SK-N-SH (cell line): Measurements from ENCODE around the gene TENT5D. TPM values are rescaled to one million over a fixed set of nuclear protein-coding genes. Genes with fewer than 3 reads are reported as not detected.

Source experiments
- CTCF ChIA-PET: fragments of 300-600, 350-600 bp; formaldehyde crosslinking; extraction: SDS; loops from one replicate; lab custom pipeline; 2021; lab: Yijun Ruan, JAX
- POLR2A ChIA-PET: fragments of 350-600 bp; sonication (Branson Sonifier 250); formaldehyde crosslinking; extraction: SDS; loops from one replicate; lab custom pipeline; 2020; ENCODE audit warnings: antibody characterized with exemption, inconsistent platforms; lab: Yijun Ruan, JAX
- DNase-seq: peaks from one replicate; pipeline ENCODE4 v3.0.0; 2012
- H2AFZ ChIP-seq: fragments of 200-600 bp; sonication (generic); 2 replicates; pipeline ENCODE4 v1.8.1; 2016; ENCODE audit warnings: antibody characterized with exemption, mild to moderate bottlenecking, low read depth
- H3F3A ChIP-seq: fragments of 200-600 bp; sonication (generic); replicated peaks from 2 replicates; pipeline ENCODE3; 2016; ENCODE audit warnings: antibody characterized with exemption, mild to moderate bottlenecking; ENCODE audit not compliant: insufficient read depth
- H3K27ac ChIP-seq, 2 experiments: fragments of 200-500 bp in 1 of 2; fragments of 200-600 bp in 1 of 2; sonication (Bioruptor generic) in 1 of 2; sonication (generic), shearing (Covaris generic) in 1 of 2; 2 replicates each; pipeline versions ENCODE4 v1.5.1 to v1.6.1; 2014 to 2016; ENCODE audit warnings: low read depth in 2 of 2, inconsistent platforms in 1 of 2, low read length in 1 of 2, mild to moderate bottlenecking in 1 of 2, mixed read lengths in 1 of 2
- H3K27me3 ChIP-seq: fragments of 200-600 bp; sonication (generic), shearing (Covaris generic); 2 replicates; pipeline ENCODE4 v1.6.1; 2016; ENCODE audit warnings: mixed run types; ENCODE audit not compliant: insufficient read depth
- H3K36me3 ChIP-seq, 2 experiments: fragments of 200-500 bp in 1 of 2; fragments of 200-600 bp in 1 of 2; sonication (Bioruptor generic) in 1 of 2; sonication (generic) in 1 of 2; replicated peaks in 1 of 2; 2 replicates each; pipeline versions ENCODE3 to v1.5.1; 2014 to 2016; ENCODE audit warnings: low read length in 1 of 2, mild to moderate bottlenecking in 1 of 2; ENCODE audit not compliant: insufficient read depth in 2 of 2, control insufficient read depth in 1 of 2
- H3K4me1 ChIP-seq, 2 experiments: fragments of 200-500 bp in 1 of 2; fragments of 200-600 bp in 1 of 2; sonication (Bioruptor generic) in 1 of 2; sonication (generic), shearing (Covaris generic) in 1 of 2; 2 replicates each; pipeline versions ENCODE4 v1.5.1 to v1.6.1; 2014 to 2016; ENCODE audit warnings: low read depth in 1 of 2, low read length in 1 of 2, mixed run types in 1 of 2; ENCODE audit not compliant: insufficient read depth in 2 of 2, control insufficient read depth in 1 of 2
- H3K4me2 ChIP-seq: fragments of 200-600 bp; sonication (generic), shearing (Covaris generic); 2 replicates; pipeline ENCODE4 v1.6.1; 2017; ENCODE audit warnings: mixed run types
- H3K4me3 ChIP-seq, 2 experiments: fragments of 200-500 bp in 1 of 2; fragments of 200-600 bp in 1 of 2; sonication (Bioruptor generic) in 1 of 2; sonication (generic), shearing (Covaris generic) in 1 of 2; 2 replicates each; pipeline versions ENCODE4 v1.5.1 to v1.8.1; 2014 to 2016; ENCODE audit warnings: low read depth in 2 of 2, inconsistent platforms in 1 of 2, low read length in 1 of 2, mild to moderate bottlenecking in 1 of 2, mixed read lengths in 1 of 2, moderate library complexity in 1 of 2
- H3K79me2 ChIP-seq: fragments of 200-600 bp; sonication (generic); 2 replicates; pipeline ENCODE4 v1.8.1; 2017; ENCODE audit warnings: mild to moderate bottlenecking; ENCODE audit not compliant: insufficient read depth
- H3K9ac ChIP-seq: fragments of 200-600 bp; sonication (generic); 2 replicates; pipeline ENCODE4 v1.6.1; 2017; ENCODE audit warnings: mixed run types
- H3K9me2 ChIP-seq: fragments of 200-600 bp; sonication (generic); 2 replicates; pipeline ENCODE4 v1.6.1; 2017; ENCODE audit warnings: mixed run types
- H3K9me3 ChIP-seq: fragments of 200-600 bp; sonication (generic); 2 replicates; pipeline ENCODE4 v1.6.1; 2017; ENCODE audit warnings: mixed run types, mild to moderate bottlenecking, moderate library complexity
- H4K20me1 ChIP-seq: fragments of 200-600 bp; sonication (generic); 2 replicates; pipeline ENCODE4 v1.6.1; 2017; ENCODE audit warnings: mild to moderate bottlenecking, mixed run types; ENCODE audit not compliant: insufficient read depth
- CHD2 ChIP-seq: fragments of 150-350 bp; IDR thresholded peaks from 2 replicates; pipeline ENCODE4 v1.6.1; 2018; ENCODE audit warnings: low read length; ENCODE audit not compliant: partially characterized antibody
- ELF1 ChIP-seq: IDR thresholded peaks from 2 replicates; pipeline ENCODE4 v1.4.0; 2012
- EZH2phosphoT487 ChIP-seq: fragments of 200-600 bp; sonication (generic); IDR thresholded peaks from 2 replicates; pipeline ENCODE4 v1.6.1; 2017; ENCODE audit warnings: low read depth, mixed run types, mild to moderate bottlenecking, antibody characterized with exemption, moderate library complexity, borderline replicate concordance
- FOSL2 ChIP-seq: IDR thresholded peaks from 2 replicates; pipeline ENCODE4 v1.4.0; 2012; ENCODE audit warnings: low read depth, mild to moderate bottlenecking, moderate library complexity, borderline replicate concordance
- FOXM1 ChIP-seq: IDR thresholded peaks from 2 replicates; pipeline ENCODE4 v1.4.0; 2012; ENCODE audit warnings: low read depth, mild to moderate bottlenecking
- GABPA ChIP-seq: IDR thresholded peaks from 2 replicates; pipeline ENCODE4 v1.4.0; 2012; ENCODE audit warnings: low read depth, mild to moderate bottlenecking
- MXI1 ChIP-seq: IDR thresholded peaks from 2 replicates; pipeline ENCODE4 v1.6.1; 2012; ENCODE audit warnings: mild to moderate bottlenecking, low read depth, low read length, improper control_type of control experiment
- NRF1 ChIP-seq: IDR thresholded peaks from 2 replicates; pipeline ENCODE4 v1.6.1; 2012; ENCODE audit warnings: low read depth, mild to moderate bottlenecking, low read length
- POLR2AphosphoS5 ChIP-seq: IDR thresholded peaks from 2 replicates; pipeline ENCODE4 v1.6.1; 2012; ENCODE audit warnings: low read depth, low read length
- RAD21 ChIP-seq: IDR thresholded peaks from 2 replicates; pipeline ENCODE4 v1.6.1; 2012; ENCODE audit warnings: mild to moderate bottlenecking, low read length
- RCOR1 ChIP-seq: fragments of 150-350 bp; IDR thresholded peaks from 2 replicates; pipeline ENCODE4 v1.6.1; 2017; ENCODE audit warnings: antibody characterized with exemption, low read length
- RFX5 ChIP-seq: IDR thresholded peaks from 2 replicates; pipeline ENCODE4 v1.6.1; 2012; ENCODE audit warnings: mild to moderate bottlenecking, improper control_type of control experiment, low read length
- RXRA ChIP-seq: IDR thresholded peaks from 2 replicates; pipeline ENCODE4 v1.4.0; 2012; ENCODE audit warnings: low read depth, mild to moderate bottlenecking, borderline replicate concordance
- SIN3A ChIP-seq: IDR thresholded peaks from 2 replicates; pipeline ENCODE4 v1.6.1; 2012; ENCODE audit warnings: low read depth, mild to moderate bottlenecking, low read length, moderate library complexity, borderline replicate concordance
- USF2 ChIP-seq: fragments of 150-350 bp; IDR thresholded peaks from 2 replicates; pipeline ENCODE4 v1.6.1; 2017; ENCODE audit warnings: antibody characterized with exemption, low read length, low read depth, borderline replicate concordance
- WGBS: methylation state at CpG from one replicate; pipeline ENCODE4 v1.1.6; 2017; ENCODE audit warnings: low lambda C conversion rate; 5-methylcytosine and 5-hydroxymethylcytosine counted together
- polyA plus RNA-seq, 3 experiments: library from polyadenylated mRNA; depleted of rRNA; stranded (reverse); fragments of >200 nt; gene quantifications; 2 replicates each; pipeline ENCODE4 v1.2.3, GENCODE V29; 2012
- TF ChIP-seq, protein P1 (sequence below): IDR thresholded peaks from 2 replicates; pipeline ENCODE4 v1.4.0; 2012; ENCODE audit warnings: low read depth, borderline replicate concordance

TENT5D gene
- polyA plus RNA-seq, 1 of the 3 experiments (the other 2 are of a cell fraction) = not detected

DNA sequence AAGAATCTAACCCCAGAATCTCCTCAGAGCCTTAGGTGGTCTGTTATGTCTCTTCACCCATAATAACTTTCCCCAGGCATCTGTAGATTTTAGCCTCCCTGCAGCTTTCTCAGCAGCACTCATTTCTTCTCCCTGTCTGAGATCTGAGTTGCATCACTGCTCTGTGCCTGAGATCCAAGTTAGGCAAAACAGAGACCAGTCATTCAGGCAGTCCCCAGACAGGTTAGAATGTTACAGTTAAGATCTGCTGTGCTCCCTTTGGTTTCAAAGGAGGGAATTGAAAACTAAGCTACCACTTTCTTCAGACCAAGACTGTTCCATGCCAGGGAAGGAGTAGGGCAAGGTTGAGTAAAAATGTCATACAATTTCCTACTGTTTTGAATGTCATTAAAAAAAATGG is 65.3 kb downstream of the TENT5D start:
- CTCF ChIA-PET = no interaction called here
- Histone ChIP-seq H2AFZ (no peak overlapping the region), H3K4me2 (no peak overlapping the region), H3K4me1 (no peaks in the 10 kb centered on the region), H3K9ac (no peak overlapping the region), H3K9me2 (no peaks in the 10 kb centered on the region), H3K36me3 (no peaks in the 10 kb centered on the region), H3K27me3 (no peaks in the 10 kb centered on the region), H3K4me3 (no peak overlapping the region), H3K9me3 (no peaks in the 10 kb centered on the region), H4K20me1 (no peaks in the 10 kb centered on the region), H3K79me2 (no peaks in the 10 kb centered on the region), H3K27ac (no peak overlapping the region), H3F3A (no peaks in the 10 kb centered on the region)
- POLR2A ChIA-PET = no interaction called here
- TF ChIP-seq POLR2AphosphoS5 (no peak), RXRA (no peak), RCOR1 (no peak), FOXM1 (no peak), USF2 (no peak), SIN3A (no peak), EZH2phosphoT487 (no peak)
- TF ChIP-seq, protein P1, sequence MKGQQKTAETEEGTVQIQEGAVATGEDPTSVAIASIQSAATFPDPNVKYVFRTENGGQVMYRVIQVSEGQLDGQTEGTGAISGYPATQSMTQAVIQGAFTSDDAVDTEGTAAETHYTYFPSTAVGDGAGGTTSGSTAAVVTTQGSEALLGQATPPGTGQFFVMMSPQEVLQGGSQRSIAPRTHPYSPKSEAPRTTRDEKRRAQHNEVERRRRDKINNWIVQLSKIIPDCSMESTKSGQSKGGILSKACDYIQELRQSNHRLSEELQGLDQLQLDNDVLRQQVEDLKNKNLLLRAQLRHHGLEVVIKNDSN = no peak
- no peak for DNase-seq

- no peaks in the 10 kb centered on the region for H3K36me3 ChIP-seq
- H3F3A ChIP-seq = no peaks in the 10 kb centered on the region
- no peaks in the 10 kb centered on the region for H4K20me1 ChIP-seq
- WGBS = 0% methylated on average over 1 of the region's 1 CpG
- no peak overlapping the region for H3K9ac ChIP-seq
- no peaks in the 10 kb centered on the region for H3K9me2 ChIP-seq
- ChIA-PET POLR2A (no interaction called here), CTCF (no interaction called here)
- no peaks in the 10 kb centered on the region for H3K79me2 ChIP-seq
- H3K4me3 ChIP-seq = no peak overlapping the region
- DNase-seq = no peak
- no peaks in the 10 kb centered on the region for H3K27me3 ChIP-seq
- no peak overlapping the region for H2AFZ ChIP-seq
- TF ChIP-seq RFX5 (no peak), NRF1 (no peak), ELF1 (no peak), FOSL2 (no peak), POLR2AphosphoS5 (no peak), CHD2 (no peak), GABPA (no peak), EZH2phosphoT487 (no peak), MXI1 (no peak), RAD21 (no peak)
- H3K9me3 ChIP-seq = no peaks in the 10 kb centered on the region
- H3K27ac ChIP-seq = no peak overlapping the region
- H3K4me2 ChIP-seq = no peak overlapping the region
- no peaks in the 10 kb centered on the region for H3K4me1 ChIP-seq
Measured at GRCh38 chrX:80486299-80486698, 66.1 kb downstream of the TENT5D start.
